ENCODE measurements around the gene PIK3CB. TPM values are rescaled to one million over a fixed set of nuclear protein-coding genes. Genes with fewer than 3 reads are reported as not detected.

The PIK3CB gene
- total and polyA plus RNA-seq, 10 of the 15 experiments (the other 5 are each of a cell fraction or from before 2014, with no cell fraction given) = 5.0 to 18.4 (median 10.4) TPM

- TF ChIP-seq ZNF592 (IDR thresholded peaks at IDR 0.05) = no peak
- TF ChIP-seq NR2F1 (conservative IDR thresholded peaks at IDR 0.05) = no peak
- TF ChIP-seq SMARCA5 (IDR thresholded peaks at IDR 0.05) = no peak
- no peak for TF ChIP-seq SMAD1 (IDR thresholded peaks at IDR 0.05; ENCODE audit: low read depth, partially characterized antibody)
- TF ChIP-seq, protein P1, sequence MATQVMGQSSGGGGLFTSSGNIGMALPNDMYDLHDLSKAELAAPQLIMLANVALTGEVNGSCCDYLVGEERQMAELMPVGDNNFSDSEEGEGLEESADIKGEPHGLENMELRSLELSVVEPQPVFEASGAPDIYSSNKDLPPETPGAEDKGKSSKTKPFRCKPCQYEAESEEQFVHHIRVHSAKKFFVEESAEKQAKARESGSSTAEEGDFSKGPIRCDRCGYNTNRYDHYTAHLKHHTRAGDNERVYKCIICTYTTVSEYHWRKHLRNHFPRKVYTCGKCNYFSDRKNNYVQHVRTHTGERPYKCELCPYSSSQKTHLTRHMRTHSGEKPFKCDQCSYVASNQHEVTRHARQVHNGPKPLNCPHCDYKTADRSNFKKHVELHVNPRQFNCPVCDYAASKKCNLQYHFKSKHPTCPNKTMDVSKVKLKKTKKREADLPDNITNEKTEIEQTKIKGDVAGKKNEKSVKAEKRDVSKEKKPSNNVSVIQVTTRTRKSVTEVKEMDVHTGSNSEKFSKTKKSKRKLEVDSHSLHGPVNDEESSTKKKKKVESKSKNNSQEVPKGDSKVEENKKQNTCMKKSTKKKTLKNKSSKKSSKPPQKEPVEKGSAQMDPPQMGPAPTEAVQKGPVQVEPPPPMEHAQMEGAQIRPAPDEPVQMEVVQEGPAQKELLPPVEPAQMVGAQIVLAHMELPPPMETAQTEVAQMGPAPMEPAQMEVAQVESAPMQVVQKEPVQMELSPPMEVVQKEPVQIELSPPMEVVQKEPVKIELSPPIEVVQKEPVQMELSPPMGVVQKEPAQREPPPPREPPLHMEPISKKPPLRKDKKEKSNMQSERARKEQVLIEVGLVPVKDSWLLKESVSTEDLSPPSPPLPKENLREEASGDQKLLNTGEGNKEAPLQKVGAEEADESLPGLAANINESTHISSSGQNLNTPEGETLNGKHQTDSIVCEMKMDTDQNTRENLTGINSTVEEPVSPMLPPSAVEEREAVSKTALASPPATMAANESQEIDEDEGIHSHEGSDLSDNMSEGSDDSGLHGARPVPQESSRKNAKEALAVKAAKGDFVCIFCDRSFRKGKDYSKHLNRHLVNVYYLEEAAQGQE (IDR thresholded peaks at IDR 0.05; ENCODE audit: low read depth, low read length) = no peak
- TF ChIP-seq, protein P2, sequence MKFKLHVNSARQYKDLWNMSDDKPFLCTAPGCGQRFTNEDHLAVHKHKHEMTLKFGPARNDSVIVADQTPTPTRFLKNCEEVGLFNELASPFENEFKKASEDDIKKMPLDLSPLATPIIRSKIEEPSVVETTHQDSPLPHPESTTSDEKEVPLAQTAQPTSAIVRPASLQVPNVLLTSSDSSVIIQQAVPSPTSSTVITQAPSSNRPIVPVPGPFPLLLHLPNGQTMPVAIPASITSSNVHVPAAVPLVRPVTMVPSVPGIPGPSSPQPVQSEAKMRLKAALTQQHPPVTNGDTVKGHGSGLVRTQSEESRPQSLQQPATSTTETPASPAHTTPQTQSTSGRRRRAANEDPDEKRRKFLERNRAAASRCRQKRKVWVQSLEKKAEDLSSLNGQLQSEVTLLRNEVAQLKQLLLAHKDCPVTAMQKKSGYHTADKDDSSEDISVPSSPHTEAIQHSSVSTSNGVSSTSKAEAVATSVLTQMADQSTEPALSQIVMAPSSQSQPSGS (IDR thresholded peaks at IDR 0.05; ENCODE audit: low read length) = no peak
Observed at GRCh38 chr3:138854940-138855339, 20.2 kb upstream of the PIK3CB start (continued).
